ENCODE data around the gene TEDDM1.

GRCh38 chr1:182348961-182349747, 51.3 kb downstream of the TEDDM1 start:
- TF ChIP-seq TBP (CRISPR knock-in tag; IDR thresholded peaks at IDR 0.05) (no peak), ZBTB8A (CRISPR knock-in tag; IDR thresholded peaks at IDR 0.05; ENCODE audit: borderline replicate concordance, low read depth) (no peak), FOXK2 (IDR thresholded peaks at IDR 0.05) (no peak), AFF4 (CRISPR knock-in tag; IDR thresholded peaks at IDR 0.05) (no peak), PRDM10 (CRISPR knock-in tag; IDR thresholded peaks at IDR 0.05; ENCODE audit: low read depth) (no peak), EP300 (IDR thresholded peaks at IDR 0.05; ENCODE audit: low read depth in 2 of 2, low read length in 2 of 2) (no peak), EP300 (CRISPR knock-in tag; IDR thresholded peaks at IDR 0.05; ENCODE audit: borderline replicate concordance) (no peak), ZNF552 (CRISPR knock-in tag; IDR thresholded peaks at IDR 0.05; ENCODE audit: borderline replicate concordance) (no peak)
